ENCODE measurements around the gene C12orf57. TPM values are rescaled to one million over a fixed set of nuclear protein-coding genes. Genes with fewer than 3 reads are reported as not detected.

C12orf57 gene
- polyA plus RNA-seq, 4 donors = 130 to 222 (median 167) TPM

- no peak for DNase-seq (ENCODE audit: low read depth in 4 of 4, low spot score in 3 of 4)
Observed at GRCh38 chr12:6936636-6937480, 7.0 kb upstream of the C12orf57 start.

GRCh38 chr12:6937481-6938352 is 6.1 kb upstream of the C12orf57 start:
- DNase-seq (ENCODE audit: low read depth in 4 of 4, low spot score in 3 of 4) = peak; percentile 88 to 91 (median 90)

GRCh38 chr12:6938353-6939190 is 5.2 kb upstream of the C12orf57 start:
- no peak for DNase-seq (ENCODE audit: low read depth in 4 of 4, low spot score in 3 of 4)

GRCh38 chr12:6939191-6939540 is 4.7 kb upstream of the C12orf57 start:
- no peak for DNase-seq (ENCODE audit: low read depth in 4 of 4, low spot score in 3 of 4)

- DNase-seq (ENCODE audit: low read depth in 4 of 4, low spot score in 3 of 4) = no peak
Observed at GRCh38 chr12:6941267-6941666, 2.6 kb upstream of the C12orf57 start.

- no peak for DNase-seq (ENCODE audit: low read depth in 4 of 4, low spot score in 3 of 4)
Observed at GRCh38 chr12:6941782-6942181, 2.0 kb upstream of the C12orf57 start.

- DNase-seq (ENCODE audit: low read depth in 4 of 4, low spot score in 3 of 4) = no peak
Observed at GRCh38 chr12:6942331-6942665, 1.5 kb upstream of the C12orf57 start.

- peak in 3 of 4 donors; percentile 82 to 88 (median 86) for DNase-seq (ENCODE audit: low read depth in 4 of 4, low spot score in 3 of 4)
Observed at GRCh38 chr12:6943389-6943721, 467 bp upstream of the C12orf57 start.

GRCh38 chr12:6944381-6945186 is 762 bp downstream of the C12orf57 start:
- peak; percentile 79 to 85 (median 82) for DNase-seq (ENCODE audit: low read depth in 4 of 4, low spot score in 3 of 4)

GRCh38 chr12:6945613-6946012 is 1.8 kb downstream of the C12orf57 start:
- no peak for DNase-seq (ENCODE audit: low read depth in 4 of 4, low spot score in 3 of 4)

GRCh38 chr12:6946033-6946919 is 2.5 kb downstream of the C12orf57 start:
- peak in 1 of 4 donors; percentile 78 for DNase-seq (ENCODE audit: low read depth in 4 of 4, low spot score in 3 of 4)

- DNase-seq (ENCODE audit: low read depth in 4 of 4, low spot score in 3 of 4) = no peak
Observed at GRCh38 chr12:6946920-6947374, 3.1 kb downstream of the C12orf57 start.

GRCh38 chr12:6947615-6948014 is 3.8 kb downstream of the C12orf57 start:
- DNase-seq (ENCODE audit: low read depth in 4 of 4, low spot score in 3 of 4) = no peak

GRCh38 chr12:6948873-6949594 is 5.2 kb downstream of the C12orf57 start:
- no peak for DNase-seq (ENCODE audit: low read depth in 4 of 4, low spot score in 3 of 4)

- DNase-seq (ENCODE audit: low read depth in 4 of 4, low spot score in 3 of 4) = no peak
Observed at GRCh38 chr12:6950401-6950801, 6.6 kb downstream of the C12orf57 start.

GRCh38 chr12:6950811-6951540 is 7.2 kb downstream of the C12orf57 start, which contains the start of gene PTPN6:
Gene PTPN6, plus strand, starts transcription at chr12:6951356. Its CDS starts 157 bp downstream, at chr12:6951513.
- DNase-seq (ENCODE audit: low read depth in 4 of 4, low spot score in 3 of 4) = no peak

GRCh38 chr12:6951551-6952120 is 7.8 kb downstream of the C12orf57 start:
- no peak for DNase-seq (ENCODE audit: low read depth in 4 of 4, low spot score in 3 of 4)

Measured in left renal pelvis (tissue), 4 donors.